WERI-Rb-1 (cell line): ENCODE results near the gene NDUFB6.

Source experiments
- DNase-seq: peaks from one replicate; pipeline ENCODE4 v3.0.0-alpha.2; 2020
- H3K27ac ChIP-seq: fragments of 250-450 bp; sonication (Bioruptor Pico); 2 replicates; pipeline ENCODE4 v1.5.1; 2020; ENCODE audit warnings: mild to moderate bottlenecking, moderate library complexity
- H3K27me3 ChIP-seq: fragments of 250-450 bp; sonication (Bioruptor Pico); 2 replicates; pipeline ENCODE4 v1.5.1; 2021; ENCODE audit warnings: mild to moderate bottlenecking, low read depth, moderate library complexity; ENCODE audit not compliant: insufficient read depth, severe bottlenecking
- H3K36me3 ChIP-seq: fragments of 250-450 bp; sonication (Bioruptor Pico); 2 replicates; pipeline ENCODE4 v1.5.1; 2020; ENCODE audit warnings: mild to moderate bottlenecking, moderate library complexity
- H3K4me3 ChIP-seq: 2 replicates; pipeline ENCODE4 v1.5.1; 2011; ENCODE audit warnings: low read depth, mild to moderate bottlenecking, control low read depth, low read length
- H3K9me3 ChIP-seq: fragments of 250-450 bp; sonication (Bioruptor Pico); 2 replicates; pipeline ENCODE4 v1.5.1; 2021; ENCODE audit warnings: mild to moderate bottlenecking, moderate library complexity; ENCODE audit not compliant: severe bottlenecking
- TF ChIP-seq, protein P1 (sequence below): IDR thresholded peaks from 2 replicates; pipeline ENCODE4 v1.5.1; 2011; ENCODE audit warnings: low read depth, mild to moderate bottlenecking, control low read depth, inconsistent platforms, low read length

The NDUFB6 gene

GRCh38 chr9:32581512-32582143, 8.7 kb upstream of the NDUFB6 start:
- peak; percentile 48 for DNase-seq
- Histone ChIP-seq H3K4me3 (no peak overlapping the region), H3K27me3 (peaks cover 34% of the 10 kb centered on the region), H3K36me3 (no peaks in the 10 kb centered on the region), H3K9me3 (no peaks in the 10 kb centered on the region), H3K27ac (no peak overlapping the region)
- TF ChIP-seq, protein P1, sequence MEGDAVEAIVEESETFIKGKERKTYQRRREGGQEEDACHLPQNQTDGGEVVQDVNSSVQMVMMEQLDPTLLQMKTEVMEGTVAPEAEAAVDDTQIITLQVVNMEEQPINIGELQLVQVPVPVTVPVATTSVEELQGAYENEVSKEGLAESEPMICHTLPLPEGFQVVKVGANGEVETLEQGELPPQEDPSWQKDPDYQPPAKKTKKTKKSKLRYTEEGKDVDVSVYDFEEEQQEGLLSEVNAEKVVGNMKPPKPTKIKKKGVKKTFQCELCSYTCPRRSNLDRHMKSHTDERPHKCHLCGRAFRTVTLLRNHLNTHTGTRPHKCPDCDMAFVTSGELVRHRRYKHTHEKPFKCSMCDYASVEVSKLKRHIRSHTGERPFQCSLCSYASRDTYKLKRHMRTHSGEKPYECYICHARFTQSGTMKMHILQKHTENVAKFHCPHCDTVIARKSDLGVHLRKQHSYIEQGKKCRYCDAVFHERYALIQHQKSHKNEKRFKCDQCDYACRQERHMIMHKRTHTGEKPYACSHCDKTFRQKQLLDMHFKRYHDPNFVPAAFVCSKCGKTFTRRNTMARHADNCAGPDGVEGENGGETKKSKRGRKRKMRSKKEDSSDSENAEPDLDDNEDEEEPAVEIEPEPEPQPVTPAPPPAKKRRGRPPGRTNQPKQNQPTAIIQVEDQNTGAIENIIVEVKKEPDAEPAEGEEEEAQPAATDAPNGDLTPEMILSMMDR: peak; percentile 60

DNA sequence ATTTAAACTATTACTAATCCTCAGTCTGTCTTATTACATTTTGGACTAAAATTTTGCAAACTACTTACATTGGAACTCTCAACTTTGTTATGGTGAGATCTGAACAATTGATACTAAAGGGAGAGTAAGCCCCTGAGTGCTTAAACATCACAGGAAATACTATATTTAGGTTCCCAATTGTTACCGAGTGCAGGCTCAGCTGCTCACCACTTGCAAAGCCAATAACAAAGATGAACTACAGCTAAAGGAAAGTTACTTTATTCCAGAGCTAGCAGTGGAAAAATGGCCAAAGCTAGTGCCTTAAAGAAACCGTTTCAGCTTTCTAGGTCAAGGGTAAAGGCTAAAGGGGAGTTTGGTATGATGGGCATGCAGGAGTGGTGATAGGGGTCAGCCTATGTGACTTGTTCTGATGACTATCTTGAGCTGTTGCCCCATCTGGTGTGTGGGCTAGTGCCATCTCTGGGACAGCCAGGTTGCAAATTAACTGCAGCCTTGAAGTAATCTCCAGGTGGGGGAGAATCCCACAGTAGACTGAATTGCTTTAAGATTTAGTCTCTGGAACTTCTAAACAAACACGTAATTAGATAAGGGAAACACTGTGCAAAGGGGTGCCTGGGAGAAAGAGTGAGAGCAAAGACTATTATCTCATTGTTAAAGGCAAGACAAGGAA, 7.8 kb upstream of the NDUFB6 start:
- Histone ChIP-seq H3K36me3 (no peaks in the 10 kb centered on the region), H3K9me3 (no peaks in the 10 kb centered on the region), H3K27me3 (peaks cover 32% of the 10 kb centered on the region), H3K27ac (no peak overlapping the region), H3K4me3 (no peak overlapping the region)
- TF ChIP-seq, protein P1: no peak
- DNase-seq: no peak

DNA sequence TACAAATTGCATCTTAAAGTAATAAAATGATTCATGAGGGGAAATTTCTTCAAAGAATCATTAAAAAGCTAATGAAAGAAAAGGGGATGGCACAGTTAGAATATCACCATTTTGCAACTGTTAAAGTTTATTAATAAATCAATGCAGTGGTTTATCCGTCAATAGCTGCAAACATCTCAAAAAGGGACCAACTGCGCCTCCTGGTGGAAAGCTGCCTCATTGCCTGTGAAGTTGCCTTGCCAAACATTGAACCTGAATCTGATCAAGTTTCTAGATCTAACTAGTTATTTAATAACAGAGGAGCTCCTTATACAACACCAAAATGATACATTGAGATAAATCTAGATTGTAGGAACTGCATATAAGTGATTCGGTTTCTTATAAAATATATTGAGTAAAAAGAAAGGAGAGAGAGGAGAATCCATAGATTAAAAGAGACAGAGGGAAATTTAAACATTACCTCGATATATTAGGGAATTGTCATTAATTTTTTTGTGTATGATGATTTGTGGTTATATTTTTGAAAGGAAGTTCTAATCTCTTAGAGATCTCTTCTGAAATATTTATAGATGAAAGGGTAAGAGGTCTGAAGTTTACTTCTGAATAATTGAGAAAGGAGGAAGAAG, 6.9 kb upstream of the NDUFB6 start:
- TF ChIP-seq, protein P1: peak; percentile 86
- peaks cover 28% of the 10 kb centered on the region for H3K27me3 ChIP-seq
- peak; percentile 58 for DNase-seq
- H3K36me3 ChIP-seq: no peaks in the 10 kb centered on the region
- H3K4me3 ChIP-seq: no peak overlapping the region
- no peak overlapping the region for H3K27ac ChIP-seq
- H3K9me3 ChIP-seq: no peaks in the 10 kb centered on the region

DNA sequence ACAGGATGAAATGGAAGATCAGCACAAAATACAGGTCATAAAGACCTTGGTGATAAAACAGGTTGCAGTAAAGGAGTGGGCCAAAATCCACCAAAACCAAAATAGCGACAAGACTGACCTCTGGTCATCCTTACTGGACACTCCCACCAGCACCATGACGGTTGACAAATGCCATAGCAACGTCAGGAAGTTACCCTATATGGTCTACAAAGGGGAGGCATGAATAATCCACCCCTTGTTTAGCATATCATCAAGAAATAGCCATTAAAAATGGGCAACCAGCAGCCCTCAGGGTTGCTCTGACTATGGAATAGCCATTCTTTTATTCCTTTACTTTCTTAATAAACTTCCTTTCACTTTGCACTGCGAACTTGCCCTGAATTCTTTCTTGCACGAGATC, 6.0 kb upstream of the NDUFB6 start:
- TF ChIP-seq, protein P1: no peak
- no peak overlapping the region for H3K27ac ChIP-seq
- DNase-seq: no peak
- H3K27me3 ChIP-seq: peaks cover 28% of the 10 kb centered on the region
- H3K4me3 ChIP-seq: no peak overlapping the region
- H3K36me3 ChIP-seq: no peaks in the 10 kb centered on the region
- no peaks in the 10 kb centered on the region for H3K9me3 ChIP-seq

DNA sequence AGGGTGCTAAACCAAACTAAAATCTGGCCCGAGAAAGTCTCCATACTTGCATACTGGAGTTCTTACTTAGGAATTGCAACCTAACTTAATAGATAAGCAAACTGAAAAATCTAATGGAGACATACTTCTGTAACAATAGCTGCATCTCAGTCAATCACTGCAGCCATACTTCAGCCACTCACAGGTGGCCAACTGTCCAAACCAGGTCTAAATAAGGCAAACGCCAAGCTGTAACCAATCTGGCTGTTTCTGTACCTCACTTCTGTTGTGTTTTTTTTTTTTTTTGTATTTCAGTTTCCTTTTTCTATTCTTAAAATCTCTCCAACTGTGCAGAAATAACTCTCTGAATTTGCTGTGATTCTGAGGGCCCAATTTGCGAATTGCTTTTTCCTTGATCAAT, 4.4 kb upstream of the NDUFB6 start:
- Histone ChIP-seq H3K4me3 (no peak overlapping the region), H3K27me3 (peaks cover 28% of the 10 kb centered on the region), H3K9me3 (no peaks in the 10 kb centered on the region), H3K27ac (no peak overlapping the region), H3K36me3 (no peaks in the 10 kb centered on the region)
- DNase-seq: no peak
- TF ChIP-seq, protein P1: no peak
